ENCODE data around the gene PSMC5. TPM values are rescaled to one million over a fixed set of nuclear protein-coding genes. Genes with fewer than 3 reads are reported as not detected.

PSMC5 gene
- total RNA-seq, 1 donor from 2014 or later, result 92.3 TPM

- no peak for TF ChIP-seq CTCF (IDR thresholded peaks at IDR 0.05)
- Mint-ChIP-seq H3K27ac (ENCODE audit: unreplicated experiment) (no peak overlapping the region), H3K4me3 (ENCODE audit: unreplicated experiment) (no peak overlapping the region), H3K36me3 (ENCODE audit: low read depth) (peaks cover 33% of the 10 kb centered on the region), H3K4me1 (ENCODE audit: low read depth) (no peaks in the 10 kb centered on the region), H3K9me3 (ENCODE audit: low read depth) (no peaks in the 10 kb centered on the region), H3K27me3 (ENCODE audit: low read depth) (no peaks in the 10 kb centered on the region)
- no peak for DNase-seq (ENCODE audit: low spot score)
Measured at GRCh38 chr17:63798572-63799106, 28.6 kb upstream of the PSMC5 start.

GRCh38 chr17:63800783-63801182 lies 26.4 kb upstream of the PSMC5 start:
- TF ChIP-seq CTCF (IDR thresholded peaks at IDR 0.05), result no peak
- Mint-ChIP-seq H3K27ac (ENCODE audit: unreplicated experiment) (peak overlapping the region; percentile 32), H3K4me3 (ENCODE audit: unreplicated experiment) (no peak overlapping the region), H3K9me3 (ENCODE audit: low read depth) (no peaks in the 10 kb centered on the region), H3K36me3 (ENCODE audit: low read depth) (peaks cover 30% of the 10 kb centered on the region), H3K4me1 (ENCODE audit: low read depth) (peaks cover 4% of the 10 kb centered on the region), H3K27me3 (ENCODE audit: low read depth) (no peaks in the 10 kb centered on the region)
- no peak for DNase-seq (ENCODE audit: low spot score)

- Mint-ChIP-seq H3K36me3 (ENCODE audit: low read depth) (peaks cover 33% of the 10 kb centered on the region), H3K27me3 (ENCODE audit: low read depth) (no peaks in the 10 kb centered on the region), H3K27ac (ENCODE audit: unreplicated experiment) (peak overlapping the region; percentile 70), H3K4me3 (ENCODE audit: unreplicated experiment) (no peak overlapping the region), H3K4me1 (ENCODE audit: low read depth) (peaks cover 4% of the 10 kb centered on the region), H3K9me3 (ENCODE audit: low read depth) (no peaks in the 10 kb centered on the region)
- no peak for DNase-seq (ENCODE audit: low spot score)
- TF ChIP-seq CTCF (IDR thresholded peaks at IDR 0.05), result no peak
Measured at GRCh38 chr17:63804328-63804727, 22.9 kb upstream of the PSMC5 start.

GRCh38 chr17:63805591-63805990 lies 21.6 kb upstream of the PSMC5 start:
- Mint-ChIP-seq H3K36me3 (ENCODE audit: low read depth) (peaks cover 40% of the 10 kb centered on the region), H3K4me1 (ENCODE audit: low read depth) (peaks cover 4% of the 10 kb centered on the region)

GRCh38 chr17:63809970-63810369 lies 17.3 kb upstream of the PSMC5 start:
- Mint-ChIP-seq H3K9me3 (ENCODE audit: low read depth) (no peaks in the 10 kb centered on the region), H3K27me3 (ENCODE audit: low read depth) (no peaks in the 10 kb centered on the region), H3K4me1 (ENCODE audit: low read depth) (no peaks in the 10 kb centered on the region), H3K27ac (ENCODE audit: unreplicated experiment) (no peak overlapping the region), H3K36me3 (ENCODE audit: low read depth) (peaks cover 56% of the 10 kb centered on the region), H3K4me3 (ENCODE audit: unreplicated experiment) (no peak overlapping the region)
- no peak for DNase-seq (ENCODE audit: low spot score)
- no peak for TF ChIP-seq CTCF (IDR thresholded peaks at IDR 0.05)

More at GRCh38 chr17:63805591-63805990, 21.6 kb upstream of the PSMC5 start:
- H3K27ac Mint-ChIP-seq (ENCODE audit: unreplicated experiment), result no peak overlapping the region
- DNase-seq (ENCODE audit: low spot score), result no peak
- no peak for TF ChIP-seq CTCF (IDR thresholded peaks at IDR 0.05)
- H3K9me3 Mint-ChIP-seq (ENCODE audit: low read depth), result no peaks in the 10 kb centered on the region
- H3K27me3 Mint-ChIP-seq (ENCODE audit: low read depth), result no peaks in the 10 kb centered on the region
- no peak overlapping the region for H3K4me3 Mint-ChIP-seq (ENCODE audit: unreplicated experiment)

Data from chondrocyte (in vitro differentiated cells).